HepG2 (cell line): Measurements from ENCODE around the gene EIF5A2. TPM values are rescaled to one million over a fixed set of nuclear protein-coding genes. Genes with fewer than 3 reads are reported as not detected.

ENCODE experiments used
- ARID2 ChIP-seq: sonication (generic); formaldehyde crosslinking; IDR thresholded peaks from 2 replicates; pipeline ENCODE4 v1.8.1; 2022; ENCODE audit warnings: mild to moderate bottlenecking, missing genetic modification reagents, borderline replicate concordance
- ATF2 ChIP-seq: sonication (generic); formaldehyde crosslinking; IDR thresholded peaks from 2 replicates; pipeline ENCODE4 v1.4.0; 2020; ENCODE audit warnings: missing genetic modification reagents
- GTF3A ChIP-seq: sonication (generic); formaldehyde crosslinking; conservative IDR thresholded peaks from 2 replicates; pipeline ENCODE4 v1.4.0; 2020; ENCODE audit warnings: mild to moderate bottlenecking, missing genetic modification reagents
- HINFP ChIP-seq: sonication (generic); formaldehyde crosslinking; IDR thresholded peaks from 2 replicates; pipeline ENCODE4 v1.4.0; 2020; ENCODE audit warnings: low read depth, mild to moderate bottlenecking, missing genetic modification reagents
- HNRNPLL ChIP-seq: fragments of 200-400 bp; formaldehyde crosslinking; IDR thresholded peaks from 2 replicates; pipeline ENCODE4 v1.6.1; 2017; ENCODE audit warnings: mild to moderate bottlenecking, low read depth, low read length; ENCODE audit not compliant: poor library complexity, severe bottlenecking
- MAX ChIP-seq: IDR thresholded peaks from 2 replicates; pipeline ENCODE4 v1.6.1; 2012; ENCODE audit warnings: inconsistent platforms
- NFYC ChIP-seq: IDR thresholded peaks from 2 replicates; pipeline ENCODE4 v1.6.1; 2016; ENCODE audit warnings: missing genetic modification reagents, missing compliant biosample characterization
- PCBP1 ChIP-seq: fragments of 200-400 bp; formaldehyde crosslinking; IDR thresholded peaks from 2 replicates; pipeline ENCODE4 v1.6.1; 2017; ENCODE audit warnings: mild to moderate bottlenecking, low read depth, low read length, borderline replicate concordance
- SATB2 ChIP-seq: sonication (generic); formaldehyde crosslinking; IDR thresholded peaks from 2 replicates; pipeline ENCODE4 v1.5.0; 2020; ENCODE audit warnings: missing genetic modification reagents
- SIX4 ChIP-seq: sonication (generic); formaldehyde crosslinking; IDR thresholded peaks from 2 replicates; pipeline ENCODE4 v1.4.0; 2020; ENCODE audit warnings: missing genetic modification reagents
- SOX5 ChIP-seq: IDR thresholded peaks from 2 replicates; pipeline ENCODE4 v1.6.1; 2016; ENCODE audit warnings: borderline replicate concordance
- TAF15 ChIP-seq: fragments of 200-400 bp; formaldehyde crosslinking; IDR thresholded peaks from one replicate; pipeline ENCODE4 v1.6.1; 2018; ENCODE audit warnings: mild to moderate bottlenecking, low read depth, low read length; ENCODE audit not compliant: poor library complexity, severe bottlenecking
- TGIF2 ChIP-seq: IDR thresholded peaks from 2 replicates; pipeline ENCODE4 v1.6.1; 2016; ENCODE audit warnings: control low read depth, missing compliant biosample characterization
- THRA ChIP-seq: sonication (generic); formaldehyde crosslinking; IDR thresholded peaks from 2 replicates; pipeline ENCODE4 v1.4.0; 2020; ENCODE audit warnings: missing genetic modification reagents, borderline replicate concordance
- ZFY ChIP-seq: sonication (generic); formaldehyde crosslinking; IDR thresholded peaks from 2 replicates; pipeline ENCODE4 v1.4.0; 2020; ENCODE audit warnings: missing genetic modification reagents
- ZHX2 ChIP-seq, 2 experiments: sonication (generic) in 1 of 2; formaldehyde crosslinking in 1 of 2; IDR thresholded peaks; 2 replicates each; pipeline versions ENCODE4 v1.6.1 to v1.9.0; 2014 to 2022; ENCODE audit warnings: antibody characterized with exemption in 1 of 2, borderline replicate concordance in 1 of 2, inconsistent platforms in 1 of 2, low read depth in 1 of 2, missing genetic modification reagents in 1 of 2
- ZNF746 ChIP-seq: sonication (generic); formaldehyde crosslinking; IDR thresholded peaks from 2 replicates; pipeline ENCODE4 v1.8.0; 2022; ENCODE audit warnings: mild to moderate bottlenecking, missing genetic modification reagents
- polyA plus RNA-seq, 8 experiments: library from polyadenylated mRNA; depleted of rRNA in 3 of 8; stranded (reverse) in 7 of 8; unstranded in 1 of 8; fragments of >200 nt; fragmentation: Illumina TruSeq in 4 of 8; extraction: Trizol in 4 of 8; gene quantifications; 2 replicates each; pipeline versions ENCODE4 v1.2.1 to v1.2.3, GENCODE V29; 2011 to 2016; ENCODE audit warnings: low read depth in 4 of 8, missing spikeins in 1 of 8, mixed read lengths in 1 of 8; ENCODE audit not compliant: insufficient read depth in 1 of 8
- total RNA-seq, 5 experiments: library from RNA; depleted of rRNA; stranded (reverse); fragments of >200 nt; fragmentation: Illumina TruSeq; extraction: Trizol; gene quantifications; 2 replicates each; pipeline ENCODE4 v1.2.3, GENCODE V29; 2016; ENCODE audit warnings: low read depth in 1 of 5

Gene EIF5A2
- total and polyA plus RNA-seq, 2 of the 13 experiments (the other 11 are each of a cell fraction or from before 2014, with no cell fraction given), result 3.5 to 9.4 TPM

- peak; percentile 23; the same call in 1 of the 2 replicates for TF ChIP-seq THRA
- TF ChIP-seq SOX5 (CRISPR knock-in tag), result peak; percentile 50; the same call in 1 of the 2 replicates
- no peak for TF ChIP-seq ZNF746 (CRISPR knock-in tag)
- peak; percentile 9; the same call in 1 of the 2 replicates for TF ChIP-seq NFYC (CRISPR knock-in tag)
- peak; percentile 98 for TF ChIP-seq HNRNPLL
- no peak; the same call in 1 of the 2 replicates for TF ChIP-seq GTF3A (CRISPR knock-in tag)
- peak; percentile 64; the same call in 1 of the 2 replicates for TF ChIP-seq ATF2 (CRISPR knock-in tag)
- no peak for TF ChIP-seq SIX4 (CRISPR knock-in tag)
- TF ChIP-seq ZFY (CRISPR knock-in tag), result peak; percentile 92
- TF ChIP-seq SATB2 (CRISPR knock-in tag), result no peak
- peak; percentile 76; the same call in 1 of the 2 replicates for TF ChIP-seq ZHX2 (IDR thresholded peaks at IDR 0.05; ENCODE audit: low read depth)
- TF ChIP-seq ZHX2 (CRISPR knock-in tag; IDR thresholded peaks at IDR 0.05; ENCODE audit: borderline replicate concordance), result 0 out of 2 replicates have a peak, but pooled peaks have one; percentile 41
- TF ChIP-seq ARID2 (CRISPR knock-in tag), result peak; percentile 94; the same call in 1 of the 2 replicates
- peak; percentile 95 for TF ChIP-seq MAX
- no peak for TF ChIP-seq PCBP1
- peak; percentile 92; the same call in 1 of the 2 replicates for TF ChIP-seq TGIF2
- TF ChIP-seq HINFP, result 0 out of 2 replicates have a peak, but pooled peaks have one; percentile 65
- peak; percentile 82 for TF ChIP-seq TAF15
Observed at GRCh38 chr3:170869645-170870593, 38.5 kb downstream of the EIF5A2 start, which contains the start of gene RPL22L1 (continued).
